ENCODE data around the gene MAN1B1. TPM values are rescaled to one million over a fixed set of nuclear protein-coding genes. Genes with fewer than 3 reads are reported as not detected.

Gene MAN1B1
- total RNA-seq, 1 experiment from 2014 or later, result 50.9 TPM

- intact Hi-C loops (cut with micrococcal nuclease), result no loop called here
- Histone ChIP-seq H3K4me2 (ENCODE audit: low read length) (peak overlapping the region; percentile 95), H3K27ac (ENCODE audit: low read depth, low read length) (peak overlapping the region; percentile 85; the same call in 1 of the 2 replicates), H3K4me3 (replicated peaks in 1 of 2; ENCODE audit: low read depth in 1 of 2, low read length in 2 of 2) (no peak overlapping the region), H3K9me3 (ENCODE audit: control insufficient read depth in 1 of 2, insufficient read depth in 1 of 2, low read depth in 1 of 2, low read length in 2 of 2) (no peaks in the 10 kb centered on the region), H3K9me2 (ENCODE audit: insufficient read depth) (no peaks in the 10 kb centered on the region), H3K36me3 (ENCODE audit: control insufficient read depth in 1 of 2, insufficient read depth in 2 of 2, low read length in 2 of 2) (no peaks in the 10 kb centered on the region), H3K9ac (ENCODE audit: low read length) (peak overlapping the region; percentile 66), H4K20me1 (ENCODE audit: insufficient read depth) (no peaks in the 10 kb centered on the region), H3K79me2 (ENCODE audit: insufficient read depth, low read length) (no peaks in the 10 kb centered on the region), H3K4me1 (ENCODE audit: control insufficient read depth in 1 of 2, insufficient read depth in 2 of 2, low read length in 2 of 2) (peaks cover 22 to 40% of the 10 kb centered on the region in 2 experiments), H2AFZ (ENCODE audit: low read depth, low read length, poor library complexity, severe bottlenecking) (no peak overlapping the region), H3K27me3 (ENCODE audit: insufficient read depth, low read length) (no peaks in the 10 kb centered on the region)
- DNase-seq (ENCODE audit: low read depth, low spot score) (no peak), ATAC-seq (no peak)
- POLR2A ChIA-PET, result interaction anchor here (1.4 to 1.5 kb wide), 2 partner anchors 8 to 13 kb away, joined by 4 read pairs; no protein-coding TSS in a partner anchor
- BruUV-seq (replicated peaks), result no TSS peak
- CTCF ChIA-PET, result interaction anchor here (1.1 to 4.3 kb wide), 5 partner anchors 8 to 213 kb away, joined by 3 to 22 read pairs (median 10); partner anchors contain the start of genes AJM1 and NPDC1
- TF ChIP-seq ELF1 (IDR thresholded peaks at IDR 0.05; ENCODE audit: borderline replicate concordance, low read depth) (no peak), FOSL1 (IDR thresholded peaks at IDR 0.05; ENCODE audit: low read depth) (no peak), SRF (IDR thresholded peaks at IDR 0.05; ENCODE audit: low read depth) (no peak), JUND (IDR thresholded peaks at IDR 0.05) (no peak), YY1 (IDR thresholded peaks at IDR 0.05; ENCODE audit: extremely low read depth, insufficient replicate concordance, low read depth, low read length) (no peak), CEBPB (IDR thresholded peaks at IDR 0.05; ENCODE audit: low read depth) (no peak), POLR2A (IDR thresholded peaks at IDR 0.05; ENCODE audit: borderline replicate concordance, extremely low read depth, insufficient read depth, insufficient read length) (no peak), EZH2 (IDR thresholded peaks at IDR 0.05) (no peak), SP1 (IDR thresholded peaks at IDR 0.05; ENCODE audit: low read depth) (no peak), ZFX (IDR thresholded peaks at IDR 0.05) (no peak), RAD21 (IDR thresholded peaks at IDR 0.05; ENCODE audit: low read depth) (no peak)
- TF ChIP-seq, protein P1, sequence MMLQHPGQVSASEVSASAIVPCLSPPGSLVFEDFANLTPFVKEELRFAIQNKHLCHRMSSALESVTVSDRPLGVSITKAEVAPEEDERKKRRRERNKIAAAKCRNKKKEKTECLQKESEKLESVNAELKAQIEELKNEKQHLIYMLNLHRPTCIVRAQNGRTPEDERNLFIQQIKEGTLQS (IDR thresholded peaks at IDR 0.05), result no peak
- RAD21 ChIA-PET (ENCODE audit: low non-redundant PET in 1 of 2, low total read pairs in 2 of 2, uncharacterized antibody in 2 of 2, unreplicated experiment in 2 of 2), result no interaction called here
Observed at GRCh38 chr9:137055385-137056364, 31.1 kb upstream of the MAN1B1 start.

Measured in HCT116 (cell line).